Caco-2 (cell line): ENCODE measurements around the gene ZNF75A. TPM values are rescaled to one million over a fixed set of nuclear protein-coding genes. Genes with fewer than 3 reads are reported as not detected.

Source experiments
- BruUV-seq: library from RNA; stranded (reverse); fragments of 400-500 nt; replicated peaks from 2 replicates; lab custom pipeline; 2021; lab: Mats Ljungman, UMichigan
- CTCF ChIA-PET: fragments of 300-600 bp; sonication (Branson Sonifier 250); formaldehyde crosslinking; loops from one replicate; lab custom pipeline; 2022; ENCODE audit warnings: antibody characterized with exemption; lab: Charles Lee
- POLR2A ChIA-PET: fragments of 300-600 bp; sonication (Branson Sonifier 250); formaldehyde crosslinking; loops from one replicate; lab custom pipeline; 2022; ENCODE audit warnings: antibody characterized with exemption; lab: Charles Lee
- DNase-seq, 2 experiments: peaks; one replicate each; pipeline versions ENCODE4 v3.0.0 to v3.0.0-alpha.2; 2020 to 2022
- H3K27me3 ChIP-seq: replicated peaks from 2 replicates; pipeline ENCODE4 v1.6.0; 2011; ENCODE audit warnings: low read length; ENCODE audit not compliant: control insufficient read depth, insufficient read depth
- H3K36me3 ChIP-seq: 2 replicates; pipeline ENCODE4 v1.5.1; 2011; ENCODE audit warnings: low read length; ENCODE audit not compliant: control insufficient read depth, insufficient read depth
- H3K4me1 ChIP-seq: fragments of 250-450 bp; sonication (Bioruptor Pico); 2 replicates; pipeline ENCODE4 v1.5.1; 2020; ENCODE audit warnings: mild to moderate bottlenecking
- H3K4me3 ChIP-seq: 2 replicates; pipeline ENCODE4 v1.5.1; 2011; ENCODE audit warnings: low read depth, mild to moderate bottlenecking, control low read depth, low read length
- H3K9me3 ChIP-seq: fragments of 250-450 bp; sonication (Bioruptor Pico); 2 replicates; pipeline ENCODE4 v1.5.1; 2020; ENCODE audit warnings: mild to moderate bottlenecking, moderate library complexity
- H3K27ac Mint-ChIP-seq: one replicate; pipeline ENCODE4 v1.8.0; 2022; ENCODE audit warnings: mixed read lengths; ENCODE audit not compliant: unreplicated experiment
- H3K27me3 Mint-ChIP-seq: one replicate; pipeline ENCODE4 v1.8.0; 2022; ENCODE audit warnings: mixed read lengths; ENCODE audit not compliant: insufficient read depth, unreplicated experiment
- H3K36me3 Mint-ChIP-seq: one replicate; pipeline ENCODE4 v1.8.0; 2022; ENCODE audit warnings: mild to moderate bottlenecking, mixed read lengths; ENCODE audit not compliant: insufficient read depth, unreplicated experiment
- H3K4me1 Mint-ChIP-seq: one replicate; pipeline ENCODE4 v1.8.0; 2022; ENCODE audit warnings: low read depth, mixed read lengths; ENCODE audit not compliant: unreplicated experiment
- H3K4me3 Mint-ChIP-seq: one replicate; pipeline ENCODE4 v1.8.0; 2022; ENCODE audit warnings: mild to moderate bottlenecking, moderate library complexity, mixed read lengths; ENCODE audit not compliant: unreplicated experiment
- H3K9me3 Mint-ChIP-seq: one replicate; pipeline ENCODE4 v1.8.0; 2022; ENCODE audit warnings: mixed read lengths; ENCODE audit not compliant: unreplicated experiment
- CTCF ChIP-seq, 2 experiments: fragments of 200-600 bp in 1 of 2; IDR thresholded peaks; 1 replicate in 1 of 2; 2 replicates in 1 of 2; pipeline versions ENCODE4 v1.5.1 to v1.8.0; 2011 to 2022; ENCODE audit warnings: antibody characterized with exemption in 1 of 2, control low read depth in 1 of 2, inconsistent platforms in 1 of 2, low read depth in 1 of 2, low read length in 1 of 2, mild to moderate bottlenecking in 1 of 2, moderate library complexity in 1 of 2; ENCODE audit not compliant: insufficient read depth in 1 of 2, severe bottlenecking in 1 of 2, unreplicated experiment in 1 of 2
- intact Hi-C: fragments of 100-400 bp; cut with micrococcal nuclease; formaldehyde crosslinking; loops from one replicate; pipeline ENCODE4 v1.10.0; 2022; ENCODE audit not compliant: unreplicated experiment
- total RNA-seq: library from RNA; stranded (reverse); gene quantifications from 2 replicates; pipeline ENCODE4 v1.2.3, GENCODE V29; 2022

The ZNF75A gene
- total RNA-seq, 1 experiment from 2014 or later, result 29.1 TPM

- peak; percentile 17 to 38 for DNase-seq
- intact Hi-C loops, result no loop called here
- ChIA-PET CTCF (no interaction called here), POLR2A (no interaction called here)
- Histone ChIP-seq H3K9me3 (no peaks in the 10 kb centered on the region), H3K27me3 (no peaks in the 10 kb centered on the region), H3K4me1 (peaks cover 11% of the 10 kb centered on the region), H3K4me3 (no peak overlapping the region), H3K36me3 (no peaks in the 10 kb centered on the region)
- no peak overlapping the region for H3K27ac Mint-ChIP-seq
- peaks cover 14% of the 10 kb centered on the region for H3K4me1 Mint-ChIP-seq
- BruUV-seq, result no TSS peak
- H3K27me3 Mint-ChIP-seq, result no peaks in the 10 kb centered on the region
- TF ChIP-seq CTCF (IDR thresholded peaks at IDR 0.05; ENCODE audit: insufficient read depth in 1 of 2, low read depth in 1 of 2, low read length in 1 of 2, severe bottlenecking in 1 of 2, unreplicated experiment in 1 of 2), result no peak
- no peaks in the 10 kb centered on the region for H3K36me3 Mint-ChIP-seq
- H3K9me3 Mint-ChIP-seq, result no peaks in the 10 kb centered on the region
- no peak overlapping the region for H3K4me3 Mint-ChIP-seq
Measured at GRCh38 chr16:3328643-3329042, 23.3 kb downstream of the ZNF75A start.

GRCh38 chr16:3346041-3346440, 40.7 kb downstream of the ZNF75A start:
- DNase-seq, result no peak
- peaks cover 5% of the 10 kb centered on the region for H3K36me3 Mint-ChIP-seq
- no peak overlapping the region for H3K4me3 Mint-ChIP-seq
- intact Hi-C loops, result no loop called here
- no peak overlapping the region for H3K4me3 ChIP-seq
- ChIA-PET CTCF (no interaction called here), POLR2A (no interaction called here)
- peaks cover 4% of the 10 kb centered on the region for H3K27me3 Mint-ChIP-seq
- no peaks in the 10 kb centered on the region for H3K36me3 ChIP-seq
- H3K27ac Mint-ChIP-seq, result no peak overlapping the region
- TF ChIP-seq CTCF (IDR thresholded peaks at IDR 0.05; ENCODE audit: insufficient read depth in 1 of 2, low read depth in 1 of 2, low read length in 1 of 2, severe bottlenecking in 1 of 2, unreplicated experiment in 1 of 2), result no peak
- no peaks in the 10 kb centered on the region for H3K4me1 Mint-ChIP-seq
- no peaks in the 10 kb centered on the region for H3K9me3 ChIP-seq
- no TSS peak for BruUV-seq
- no peaks in the 10 kb centered on the region for H3K27me3 ChIP-seq
- H3K4me1 ChIP-seq, result no peaks in the 10 kb centered on the region
- peaks cover 11% of the 10 kb centered on the region for H3K9me3 Mint-ChIP-seq

- no peaks in the 10 kb centered on the region for H3K4me1 Mint-ChIP-seq
- POLR2A ChIA-PET, result no interaction called here
- no peaks in the 10 kb centered on the region for H3K9me3 ChIP-seq
- no TSS peak for BruUV-seq
- no peak for DNase-seq
- no peak overlapping the region for H3K27ac Mint-ChIP-seq
- H3K36me3 ChIP-seq, result no peaks in the 10 kb centered on the region
- H3K36me3 Mint-ChIP-seq, result peaks cover 5% of the 10 kb centered on the region
- no peaks in the 10 kb centered on the region for H3K4me1 ChIP-seq
- intact Hi-C loops, result no loop called here
- TF ChIP-seq CTCF (IDR thresholded peaks at IDR 0.05; ENCODE audit: insufficient read depth in 1 of 2, low read depth in 1 of 2, low read length in 1 of 2, severe bottlenecking in 1 of 2, unreplicated experiment in 1 of 2), result no peak
- no peak overlapping the region for H3K4me3 ChIP-seq
- peaks cover 4% of the 10 kb centered on the region for H3K27me3 Mint-ChIP-seq
- CTCF ChIA-PET, result no interaction called here
- H3K27me3 ChIP-seq, result no peaks in the 10 kb centered on the region
- peaks cover 11% of the 10 kb centered on the region for H3K9me3 Mint-ChIP-seq
- no peak overlapping the region for H3K4me3 Mint-ChIP-seq
Measured at GRCh38 chr16:3347586-3347985, 42.3 kb downstream of the ZNF75A start.
